HCT116 (cell line): ENCODE measurements around the gene CCDC91. TPM values are rescaled to one million over a fixed set of nuclear protein-coding genes. Genes with fewer than 3 reads are reported as not detected.

Experiments
- ATAC-seq: fragments of 200-7000 bp; cut with Tn5 transposase; 2 replicates; pipeline ENCODE4 v1.9.1; 2020; ENCODE audit warnings: mild to moderate bottlenecking, moderate library complexity
- BruUV-seq: library from RNA; stranded (reverse); fragments of 400-500 nt; replicated peaks from 2 replicates; lab custom pipeline; 2021; lab: Mats Ljungman, UMichigan
- CTCF ChIA-PET: fragments of 300-600 bp; sonication (Branson Sonifier 250); formaldehyde crosslinking; loops from one replicate; lab custom pipeline; 2021; ENCODE audit warnings: antibody characterized with exemption; lab: Charles Lee
- POLR2A ChIA-PET: fragments of 300-600, 350-600 bp; sonication (Branson Sonifier 250); formaldehyde crosslinking; loops from one replicate; lab custom pipeline; 2021; ENCODE audit warnings: antibody characterized with exemption; lab: Charles Lee
- RAD21 ChIA-PET, 2 experiments: fragments of 300-600 bp; sonication (Branson Sonifier 250); formaldehyde crosslinking; loops; one replicate each; lab custom pipeline; 2023; ENCODE audit warnings: low total read pairs in 2 of 2; ENCODE audit not compliant: uncharacterized antibody in 2 of 2, unreplicated experiment in 2 of 2, low non-redundant PET in 1 of 2; lab: Charles Lee
- DNase-seq: peaks from one replicate; pipeline ENCODE4 v3.0.0-alpha.2; 2010; ENCODE audit warnings: low read depth, low spot score
- H2AFZ ChIP-seq: fragments of 200-600 bp; shearing (Covaris generic), sonication (generic); 2 replicates; pipeline ENCODE4 v1.6.1; 2017; ENCODE audit warnings: low read depth, mixed run types, mixed read lengths, antibody characterized with exemption, low read length; ENCODE audit not compliant: poor library complexity, severe bottlenecking
- H3K27ac ChIP-seq: 2 replicates; pipeline ENCODE4 v1.5.1; 2012; ENCODE audit warnings: low read depth, low read length
- H3K27me3 ChIP-seq: fragments of 200-600 bp; sonication (generic); 2 replicates; pipeline ENCODE4 v1.6.1; 2016; ENCODE audit warnings: mixed run types, low read length, mixed read lengths; ENCODE audit not compliant: insufficient read depth
- H3K36me3 ChIP-seq, 2 experiments: fragments of 200-500 bp in 1 of 2; fragments of 200-600 bp in 1 of 2; sonication (Bioruptor generic) in 1 of 2; sonication (generic) in 1 of 2; 2 replicates each; pipeline versions ENCODE4 v1.5.1 to v1.6.1; 2014 to 2016; ENCODE audit warnings: low read length in 2 of 2, inconsistent platforms in 1 of 2, mixed read lengths in 1 of 2, mixed run types in 1 of 2; ENCODE audit not compliant: insufficient read depth in 2 of 2, control insufficient read depth in 1 of 2
- H3K4me1 ChIP-seq, 2 experiments: fragments of 200-600 bp in 1 of 2; sonication (generic) in 1 of 2; 2 replicates each; pipeline versions ENCODE4 v1.5.1 to v1.6.1; 2012 to 2017; ENCODE audit warnings: low read length in 2 of 2, inconsistent platforms in 1 of 2, mild to moderate bottlenecking in 1 of 2, mixed read lengths in 1 of 2, mixed run types in 1 of 2, moderate library complexity in 1 of 2; ENCODE audit not compliant: insufficient read depth in 2 of 2, control insufficient read depth in 1 of 2
- H3K4me2 ChIP-seq: fragments of 200-600 bp; sonication (generic); 2 replicates; pipeline ENCODE4 v1.6.1; 2017; ENCODE audit warnings: mixed run types, low read length, mixed read lengths
- H3K4me3 ChIP-seq, 2 experiments: fragments of 200-600 bp in 1 of 2; sonication (generic) in 1 of 2; replicated peaks in 1 of 2; 2 replicates each; pipeline ENCODE4 v1.5.1; 2011 to 2016; ENCODE audit warnings: low read length in 2 of 2, control low read depth in 1 of 2, low read depth in 1 of 2, mild to moderate bottlenecking in 1 of 2, mixed read lengths in 1 of 2, mixed run types in 1 of 2
- H3K79me2 ChIP-seq: fragments of 200-600 bp; sonication (generic); 2 replicates; pipeline ENCODE4 v1.6.1; 2017; ENCODE audit warnings: mild to moderate bottlenecking, mixed run types, low read length, moderate library complexity, mixed read lengths; ENCODE audit not compliant: insufficient read depth
- H3K9ac ChIP-seq: fragments of 200-600 bp; sonication (generic); 2 replicates; pipeline ENCODE4 v1.6.1; 2016; ENCODE audit warnings: low read length, mixed read lengths
- H3K9me2 ChIP-seq: fragments of 200-600 bp; sonication (generic), shearing (Covaris generic); 2 replicates; pipeline ENCODE4 v1.6.1; 2017; ENCODE audit warnings: mixed run types, mild to moderate bottlenecking, moderate library complexity; ENCODE audit not compliant: insufficient read depth
- H3K9me3 ChIP-seq, 2 experiments: fragments of 200-500 bp in 1 of 2; fragments of 200-600 bp in 1 of 2; sonication (Bioruptor generic) in 1 of 2; sonication (generic) in 1 of 2; 2 replicates each; pipeline ENCODE4 v1.6.1; 2014 to 2017; ENCODE audit warnings: low read length in 2 of 2, mixed read lengths in 2 of 2, inconsistent platforms in 1 of 2, low read depth in 1 of 2, mild to moderate bottlenecking in 1 of 2, mixed run types in 1 of 2, moderate library complexity in 1 of 2; ENCODE audit not compliant: control insufficient read depth in 1 of 2, insufficient read depth in 1 of 2
- H4K20me1 ChIP-seq: fragments of 200-600 bp; sonication (generic), shearing (Covaris generic); 2 replicates; pipeline ENCODE4 v1.6.1; 2017; ENCODE audit warnings: mixed run types, mild to moderate bottlenecking, moderate library complexity; ENCODE audit not compliant: insufficient read depth
- CBX3 ChIP-seq: IDR thresholded peaks from 2 replicates; pipeline ENCODE4 v1.6.1; 2012; ENCODE audit warnings: low read depth
- CEBPB ChIP-seq: IDR thresholded peaks from 2 replicates; pipeline ENCODE4 v1.6.1; 2012; ENCODE audit warnings: low read depth
- EGR1 ChIP-seq: IDR thresholded peaks from 2 replicates; pipeline ENCODE4 v1.6.1; 2012; ENCODE audit warnings: low read depth
- ELF1 ChIP-seq: IDR thresholded peaks from 2 replicates; pipeline ENCODE4 v1.6.1; 2012; ENCODE audit warnings: low read depth, borderline replicate concordance
- EZH2phosphoT487 ChIP-seq: fragments of 200-600 bp; IDR thresholded peaks from 2 replicates; pipeline ENCODE4 v1.6.1; 2018; ENCODE audit warnings: antibody characterized with exemption, borderline replicate concordance
- FOSL1 ChIP-seq: IDR thresholded peaks from 2 replicates; pipeline ENCODE4 v1.6.1; 2012; ENCODE audit warnings: low read depth
- POLR2A ChIP-seq: IDR thresholded peaks from 2 replicates; pipeline ENCODE4 v1.7.0; 2011; ENCODE audit warnings: borderline replicate concordance; ENCODE audit not compliant: insufficient read depth, insufficient read length; ENCODE audit errors: extremely low read depth
- RAD21 ChIP-seq: IDR thresholded peaks from 2 replicates; pipeline ENCODE4 v1.6.1; 2012; ENCODE audit warnings: low read depth, mild to moderate bottlenecking
- SIN3A ChIP-seq: IDR thresholded peaks from 2 replicates; pipeline ENCODE4 v1.6.1; 2012; ENCODE audit warnings: low read depth
- SP1 ChIP-seq: IDR thresholded peaks from 2 replicates; pipeline ENCODE4 v1.6.1; 2012; ENCODE audit warnings: low read depth
- SRF ChIP-seq: IDR thresholded peaks from 2 replicates; pipeline ENCODE4 v1.6.1; 2012; ENCODE audit warnings: low read depth
- TCF7L2 ChIP-seq: IDR thresholded peaks from 2 replicates; pipeline ENCODE4 v1.7.0; 2011; ENCODE audit warnings: borderline replicate concordance, inconsistent platforms; ENCODE audit not compliant: insufficient read depth, insufficient read length; ENCODE audit errors: extremely low read depth
- YY1 ChIP-seq: IDR thresholded peaks from 2 replicates; pipeline ENCODE4 v1.6.1; 2011; ENCODE audit warnings: low read length, low read depth, moderate library complexity, mild to moderate bottlenecking; ENCODE audit not compliant: insufficient replicate concordance; ENCODE audit errors: extremely low read depth
- ZFX ChIP-seq: fragments of 450-650 bp; IDR thresholded peaks from 2 replicates; pipeline ENCODE4 v1.6.1; 2017
- intact Hi-C: fragments of 100-400 bp; cut with micrococcal nuclease; formaldehyde crosslinking; loops from 2 replicates; pipeline ENCODE4 v1.10.0; 2022
- total RNA-seq: library from RNA; stranded (reverse); gene quantifications from one replicate; pipeline ENCODE4 v1.2.1, GENCODE V29; 2021; ENCODE audit not compliant: unreplicated experiment
- TF ChIP-seq, protein P1 (sequence below): IDR thresholded peaks from 2 replicates; pipeline ENCODE4 v1.6.1; 2012
- TF ChIP-seq, protein P2 (sequence below): IDR thresholded peaks from 2 replicates; pipeline ENCODE4 v1.6.1; 2011; ENCODE audit warnings: mild to moderate bottlenecking, low read length, moderate library complexity; ENCODE audit not compliant: insufficient replicate concordance; ENCODE audit errors: extremely low read depth
- TF ChIP-seq, protein P3 (sequence below): IDR thresholded peaks from 2 replicates; pipeline ENCODE4 v1.6.1; 2012; ENCODE audit warnings: low read depth
- TF ChIP-seq, protein P4 (sequence below), 3 experiments: fragments of 200-600 bp in 1 of 3; sonication (generic) in 1 of 3; IDR thresholded peaks in 2 of 3; conservative IDR thresholded peaks in 1 of 3; 2 replicates each; pipeline ENCODE4 v1.5.1; 2012 to 2017; ENCODE audit warnings: low read depth in 2 of 3, low read length in 2 of 3, antibody characterized with exemption in 1 of 3, borderline replicate concordance in 1 of 3, control low read depth in 1 of 3, mild to moderate bottlenecking in 1 of 3, mixed read lengths in 1 of 3, mixed run types in 1 of 3, moderate library complexity in 1 of 3; ENCODE audit not compliant: insufficient read depth in 1 of 3

Gene CCDC91
- total RNA-seq, 1 experiment from 2014 or later = 18.1 TPM

DNA sequence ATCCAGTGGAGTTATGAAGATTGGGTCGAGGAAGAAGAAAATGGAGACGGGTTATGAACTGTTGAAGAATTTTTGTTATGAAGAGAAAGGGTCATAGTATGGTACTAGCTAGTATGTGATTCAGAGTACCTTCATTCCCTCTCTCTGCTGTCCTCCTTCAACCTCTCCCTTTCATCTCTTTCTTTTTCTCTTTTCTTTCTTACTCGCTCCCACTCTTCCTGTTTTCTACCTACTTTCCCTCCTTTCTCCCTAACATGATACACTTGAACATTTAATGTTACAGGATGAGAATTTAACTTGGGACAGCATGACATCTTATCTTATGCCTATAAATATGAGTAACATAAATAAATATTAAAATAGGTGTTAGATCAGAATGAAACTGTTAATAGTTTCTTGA is 112.9 kb downstream of the CCDC91 start:
- RAD21 ChIA-PET = no interaction called here
- no peaks in the 10 kb centered on the region for H3K4me1 ChIP-seq
- TF ChIP-seq EZH2phosphoT487 (no peak), SP1 (no peak), RAD21 (no peak), YY1 (no peak), ELF1 (no peak), EGR1 (no peak), FOSL1 (no peak), POLR2A (no peak), SIN3A (no peak), CEBPB (no peak), SRF (no peak), TCF7L2 (no peak), CBX3 (no peak), ZFX (no peak)
- TF ChIP-seq, protein P1, sequence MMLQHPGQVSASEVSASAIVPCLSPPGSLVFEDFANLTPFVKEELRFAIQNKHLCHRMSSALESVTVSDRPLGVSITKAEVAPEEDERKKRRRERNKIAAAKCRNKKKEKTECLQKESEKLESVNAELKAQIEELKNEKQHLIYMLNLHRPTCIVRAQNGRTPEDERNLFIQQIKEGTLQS = no peak
- TF ChIP-seq, protein P2, sequence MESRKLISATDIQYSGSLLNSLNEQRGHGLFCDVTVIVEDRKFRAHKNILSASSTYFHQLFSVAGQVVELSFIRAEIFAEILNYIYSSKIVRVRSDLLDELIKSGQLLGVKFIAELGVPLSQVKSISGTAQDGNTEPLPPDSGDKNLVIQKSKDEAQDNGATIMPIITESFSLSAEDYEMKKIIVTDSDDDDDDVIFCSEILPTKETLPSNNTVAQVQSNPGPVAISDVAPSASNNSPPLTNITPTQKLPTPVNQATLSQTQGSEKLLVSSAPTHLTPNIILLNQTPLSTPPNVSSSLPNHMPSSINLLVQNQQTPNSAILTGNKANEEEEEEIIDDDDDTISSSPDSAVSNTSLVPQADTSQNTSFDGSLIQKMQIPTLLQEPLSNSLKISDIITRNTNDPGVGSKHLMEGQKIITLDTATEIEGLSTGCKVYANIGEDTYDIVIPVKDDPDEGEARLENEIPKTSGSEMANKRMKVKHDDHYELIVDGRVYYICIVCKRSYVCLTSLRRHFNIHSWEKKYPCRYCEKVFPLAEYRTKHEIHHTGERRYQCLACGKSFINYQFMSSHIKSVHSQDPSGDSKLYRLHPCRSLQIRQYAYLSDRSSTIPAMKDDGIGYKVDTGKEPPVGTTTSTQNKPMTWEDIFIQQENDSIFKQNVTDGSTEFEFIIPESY = no peak
- TF ChIP-seq, protein P3, sequence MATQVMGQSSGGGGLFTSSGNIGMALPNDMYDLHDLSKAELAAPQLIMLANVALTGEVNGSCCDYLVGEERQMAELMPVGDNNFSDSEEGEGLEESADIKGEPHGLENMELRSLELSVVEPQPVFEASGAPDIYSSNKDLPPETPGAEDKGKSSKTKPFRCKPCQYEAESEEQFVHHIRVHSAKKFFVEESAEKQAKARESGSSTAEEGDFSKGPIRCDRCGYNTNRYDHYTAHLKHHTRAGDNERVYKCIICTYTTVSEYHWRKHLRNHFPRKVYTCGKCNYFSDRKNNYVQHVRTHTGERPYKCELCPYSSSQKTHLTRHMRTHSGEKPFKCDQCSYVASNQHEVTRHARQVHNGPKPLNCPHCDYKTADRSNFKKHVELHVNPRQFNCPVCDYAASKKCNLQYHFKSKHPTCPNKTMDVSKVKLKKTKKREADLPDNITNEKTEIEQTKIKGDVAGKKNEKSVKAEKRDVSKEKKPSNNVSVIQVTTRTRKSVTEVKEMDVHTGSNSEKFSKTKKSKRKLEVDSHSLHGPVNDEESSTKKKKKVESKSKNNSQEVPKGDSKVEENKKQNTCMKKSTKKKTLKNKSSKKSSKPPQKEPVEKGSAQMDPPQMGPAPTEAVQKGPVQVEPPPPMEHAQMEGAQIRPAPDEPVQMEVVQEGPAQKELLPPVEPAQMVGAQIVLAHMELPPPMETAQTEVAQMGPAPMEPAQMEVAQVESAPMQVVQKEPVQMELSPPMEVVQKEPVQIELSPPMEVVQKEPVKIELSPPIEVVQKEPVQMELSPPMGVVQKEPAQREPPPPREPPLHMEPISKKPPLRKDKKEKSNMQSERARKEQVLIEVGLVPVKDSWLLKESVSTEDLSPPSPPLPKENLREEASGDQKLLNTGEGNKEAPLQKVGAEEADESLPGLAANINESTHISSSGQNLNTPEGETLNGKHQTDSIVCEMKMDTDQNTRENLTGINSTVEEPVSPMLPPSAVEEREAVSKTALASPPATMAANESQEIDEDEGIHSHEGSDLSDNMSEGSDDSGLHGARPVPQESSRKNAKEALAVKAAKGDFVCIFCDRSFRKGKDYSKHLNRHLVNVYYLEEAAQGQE = no peak
- TF ChIP-seq, protein P4, sequence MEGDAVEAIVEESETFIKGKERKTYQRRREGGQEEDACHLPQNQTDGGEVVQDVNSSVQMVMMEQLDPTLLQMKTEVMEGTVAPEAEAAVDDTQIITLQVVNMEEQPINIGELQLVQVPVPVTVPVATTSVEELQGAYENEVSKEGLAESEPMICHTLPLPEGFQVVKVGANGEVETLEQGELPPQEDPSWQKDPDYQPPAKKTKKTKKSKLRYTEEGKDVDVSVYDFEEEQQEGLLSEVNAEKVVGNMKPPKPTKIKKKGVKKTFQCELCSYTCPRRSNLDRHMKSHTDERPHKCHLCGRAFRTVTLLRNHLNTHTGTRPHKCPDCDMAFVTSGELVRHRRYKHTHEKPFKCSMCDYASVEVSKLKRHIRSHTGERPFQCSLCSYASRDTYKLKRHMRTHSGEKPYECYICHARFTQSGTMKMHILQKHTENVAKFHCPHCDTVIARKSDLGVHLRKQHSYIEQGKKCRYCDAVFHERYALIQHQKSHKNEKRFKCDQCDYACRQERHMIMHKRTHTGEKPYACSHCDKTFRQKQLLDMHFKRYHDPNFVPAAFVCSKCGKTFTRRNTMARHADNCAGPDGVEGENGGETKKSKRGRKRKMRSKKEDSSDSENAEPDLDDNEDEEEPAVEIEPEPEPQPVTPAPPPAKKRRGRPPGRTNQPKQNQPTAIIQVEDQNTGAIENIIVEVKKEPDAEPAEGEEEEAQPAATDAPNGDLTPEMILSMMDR (IDR thresholded peaks at IDR 0.05 in 2 of 3, conservative IDR thresholded peaks at IDR 0.05 in 1 of 3; ENCODE audit: borderline replicate concordance in 1 of 3, insufficient read depth in 1 of 3, low read depth in 2 of 3, low read length in 2 of 3) = no peak

More for the DNA sequence above, 112.9 kb downstream of the CCDC91 start:
- Histone ChIP-seq H3K79me2 (no peaks in the 10 kb centered on the region), H3K4me2 (no peak overlapping the region), H3K9me2 (no peaks in the 10 kb centered on the region), H3K27me3 (no peaks in the 10 kb centered on the region), H2AFZ (no peak overlapping the region), H3K9ac (no peak overlapping the region), H4K20me1 (no peaks in the 10 kb centered on the region), H3K27ac (no peak overlapping the region), H3K4me3 (no peak overlapping the region), H3K36me3 (no peaks in the 10 kb centered on the region), H3K9me3 (no peaks in the 10 kb centered on the region)
- intact Hi-C loops = no loop called here
- DNase-seq (no peak), ATAC-seq (no peak)
- ChIA-PET CTCF (no interaction called here), POLR2A (no interaction called here)
- BruUV-seq = no TSS peak
